Uterus (tissue), 2 donors: Measurements from ENCODE around the gene ZCCHC7.

Experiments
- POLR2A ChIP-seq, 2 donors: fragments of 450-650 bp; IDR thresholded peaks; one replicate each; pipeline ENCODE4 v1.6.1; 2016; ENCODE audit warnings: antibody characterized with exemption in 2 of 2, mild to moderate bottlenecking in 1 of 2, moderate library complexity in 1 of 2
- TF ChIP-seq, protein P1 (sequence below), 4 experiments: fragments of 200-600 bp in 2 of 4; fragments of 450-650 bp in 2 of 4; sonication (generic) in 2 of 4; IDR thresholded peaks; one replicate each; pipeline ENCODE4 v1.5.1; 2016 to 2019; ENCODE audit warnings: antibody characterized with exemption in 4 of 4, mild to moderate bottlenecking in 2 of 4, moderate library complexity in 1 of 4

DNA sequence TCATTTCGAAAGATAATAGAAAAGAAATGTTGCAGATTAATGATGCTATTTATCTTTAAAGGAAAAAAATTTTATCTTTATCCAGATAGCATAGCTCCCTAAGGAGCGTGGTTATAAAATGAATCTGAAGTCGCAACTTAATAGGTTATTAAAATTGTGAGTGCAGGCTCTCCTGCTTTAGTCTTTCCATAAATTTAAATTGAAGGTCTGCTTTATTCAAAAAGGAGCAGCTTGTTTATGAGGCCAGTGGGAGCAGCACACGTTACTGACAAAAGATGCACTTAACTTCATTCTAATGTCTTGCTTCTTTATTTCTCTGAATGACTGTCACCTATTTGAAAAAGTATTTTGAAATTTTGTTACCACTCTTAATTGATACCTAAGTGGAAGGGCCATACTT lies 95.0 kb downstream of the ZCCHC7 start:
- TF ChIP-seq, protein P1, sequence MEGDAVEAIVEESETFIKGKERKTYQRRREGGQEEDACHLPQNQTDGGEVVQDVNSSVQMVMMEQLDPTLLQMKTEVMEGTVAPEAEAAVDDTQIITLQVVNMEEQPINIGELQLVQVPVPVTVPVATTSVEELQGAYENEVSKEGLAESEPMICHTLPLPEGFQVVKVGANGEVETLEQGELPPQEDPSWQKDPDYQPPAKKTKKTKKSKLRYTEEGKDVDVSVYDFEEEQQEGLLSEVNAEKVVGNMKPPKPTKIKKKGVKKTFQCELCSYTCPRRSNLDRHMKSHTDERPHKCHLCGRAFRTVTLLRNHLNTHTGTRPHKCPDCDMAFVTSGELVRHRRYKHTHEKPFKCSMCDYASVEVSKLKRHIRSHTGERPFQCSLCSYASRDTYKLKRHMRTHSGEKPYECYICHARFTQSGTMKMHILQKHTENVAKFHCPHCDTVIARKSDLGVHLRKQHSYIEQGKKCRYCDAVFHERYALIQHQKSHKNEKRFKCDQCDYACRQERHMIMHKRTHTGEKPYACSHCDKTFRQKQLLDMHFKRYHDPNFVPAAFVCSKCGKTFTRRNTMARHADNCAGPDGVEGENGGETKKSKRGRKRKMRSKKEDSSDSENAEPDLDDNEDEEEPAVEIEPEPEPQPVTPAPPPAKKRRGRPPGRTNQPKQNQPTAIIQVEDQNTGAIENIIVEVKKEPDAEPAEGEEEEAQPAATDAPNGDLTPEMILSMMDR (IDR thresholded peaks at IDR 0.05): no peak
- no peak for TF ChIP-seq POLR2A (IDR thresholded peaks at IDR 0.05)
